ENCODE measurements around the gene ZFP36.
"Not testable (repeated sequence)": the region's sequence is repeated elsewhere in the genome, so short reads cannot be mapped to it uniquely, and the experiment has no call there.

ZFP36 gene

GRCh38 chr19:39406656-39407409, at the start of gene ZFP36:
Gene ZFP36 (plus strand): TSS chr19:39406847. CDS start chr19:39406905, 58 bp downstream.
- peak; percentile 81 to 87 for DNase-seq (ENCODE audit: low read depth in 2 of 2)

GRCh38 chr19:39359026-39359425, 47.6 kb upstream of the ZFP36 start:
- DNase-seq (ENCODE audit: low read depth in 2 of 2) = no peak

GRCh38 chr19:39360599-39360998, 46.0 kb upstream of the ZFP36 start:
- DNase-seq (ENCODE audit: low read depth in 2 of 2) = no peak

- DNase-seq (ENCODE audit: low read depth in 2 of 2) = no peak
Observed at GRCh38 chr19:39362682-39363657, 43.7 kb upstream of the ZFP36 start.

- no peak for DNase-seq (ENCODE audit: low read depth in 2 of 2)
Observed at GRCh38 chr19:39363901-39364457, 42.7 kb upstream of the ZFP36 start.

GRCh38 chr19:39365531-39365930, 41.1 kb upstream of the ZFP36 start:
- DNase-seq (ENCODE audit: low read depth in 2 of 2) = no peak

GRCh38 chr19:39369200-39369599, 37.4 kb upstream of the ZFP36 start:
- DNase-seq (ENCODE audit: low read depth in 2 of 2) = no peak

- no peak for DNase-seq (ENCODE audit: low read depth in 2 of 2)
Observed at GRCh38 chr19:39370735-39371134, 35.9 kb upstream of the ZFP36 start.

- DNase-seq (ENCODE audit: low read depth in 2 of 2) = no peak
Observed at GRCh38 chr19:39372047-39372802, 34.4 kb upstream of the ZFP36 start.

GRCh38 chr19:39372941-39373340, 33.7 kb upstream of the ZFP36 start:
- DNase-seq (ENCODE audit: low read depth in 2 of 2) = no peak

GRCh38 chr19:39375929-39376328, 30.7 kb upstream of the ZFP36 start:
- no peak for DNase-seq (ENCODE audit: low read depth in 2 of 2)

GRCh38 chr19:39377373-39378362, 29.0 kb upstream of the ZFP36 start:
- DNase-seq (ENCODE audit: low read depth in 2 of 2) = no peak

GRCh38 chr19:39379366-39379765, 27.3 kb upstream of the ZFP36 start:
- not testable (repeated sequence) for DNase-seq (ENCODE audit: low read depth in 2 of 2)

GRCh38 chr19:39379865-39380396, 26.7 kb upstream of the ZFP36 start:
- DNase-seq (ENCODE audit: low read depth in 2 of 2) = no peak

GRCh38 chr19:39380521-39381502, 25.8 kb upstream of the ZFP36 start:
- DNase-seq (ENCODE audit: low read depth in 2 of 2) = no peak

GRCh38 chr19:39381910-39382611, 24.6 kb upstream of the ZFP36 start:
- no peak for DNase-seq (ENCODE audit: low read depth in 2 of 2)

GRCh38 chr19:39382991-39383828, 23.4 kb upstream of the ZFP36 start:
- DNase-seq (ENCODE audit: low read depth in 2 of 2) = no peak

Data from stimulated activated CD4-positive, alpha-beta T cell treated with anti-CD3 and anti-CD28 coated beads, Interleukin-1b, Interleukin-23, amount 100 ng/mL, for 1 hour (primary cell).